ENCODE results near the gene PSMB3.

DNA sequence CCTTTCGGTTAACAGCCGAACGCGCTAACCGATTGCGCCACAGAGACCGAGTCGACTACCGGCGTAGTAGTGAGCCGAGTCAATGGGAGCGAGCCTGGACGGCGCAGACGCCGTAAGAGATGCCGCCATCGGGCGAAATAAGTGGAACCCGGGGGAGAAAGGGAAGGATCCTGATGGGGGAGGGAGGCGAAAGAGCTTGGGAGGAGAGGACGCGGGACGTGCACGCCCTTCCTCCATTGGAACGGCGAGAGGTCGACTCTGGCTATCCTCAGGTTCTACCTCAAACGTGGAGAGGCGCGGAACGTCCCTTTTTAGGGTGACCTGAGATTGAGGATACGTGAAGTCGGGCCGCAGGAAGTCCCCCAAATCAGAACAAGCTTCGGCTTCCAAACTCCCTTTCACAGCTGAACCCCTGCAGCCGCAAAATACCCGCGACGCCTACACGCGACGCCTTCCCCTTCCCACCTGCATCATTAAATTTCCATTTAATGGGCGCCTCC, 683 bp upstream of the PSMB3 start:
- TF ChIP-seq, protein P1, sequence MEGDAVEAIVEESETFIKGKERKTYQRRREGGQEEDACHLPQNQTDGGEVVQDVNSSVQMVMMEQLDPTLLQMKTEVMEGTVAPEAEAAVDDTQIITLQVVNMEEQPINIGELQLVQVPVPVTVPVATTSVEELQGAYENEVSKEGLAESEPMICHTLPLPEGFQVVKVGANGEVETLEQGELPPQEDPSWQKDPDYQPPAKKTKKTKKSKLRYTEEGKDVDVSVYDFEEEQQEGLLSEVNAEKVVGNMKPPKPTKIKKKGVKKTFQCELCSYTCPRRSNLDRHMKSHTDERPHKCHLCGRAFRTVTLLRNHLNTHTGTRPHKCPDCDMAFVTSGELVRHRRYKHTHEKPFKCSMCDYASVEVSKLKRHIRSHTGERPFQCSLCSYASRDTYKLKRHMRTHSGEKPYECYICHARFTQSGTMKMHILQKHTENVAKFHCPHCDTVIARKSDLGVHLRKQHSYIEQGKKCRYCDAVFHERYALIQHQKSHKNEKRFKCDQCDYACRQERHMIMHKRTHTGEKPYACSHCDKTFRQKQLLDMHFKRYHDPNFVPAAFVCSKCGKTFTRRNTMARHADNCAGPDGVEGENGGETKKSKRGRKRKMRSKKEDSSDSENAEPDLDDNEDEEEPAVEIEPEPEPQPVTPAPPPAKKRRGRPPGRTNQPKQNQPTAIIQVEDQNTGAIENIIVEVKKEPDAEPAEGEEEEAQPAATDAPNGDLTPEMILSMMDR (IDR thresholded peaks at IDR 0.05; ENCODE audit: borderline replicate concordance, extremely low read depth, low read length, poor library complexity, severe bottlenecking) = no peak
- no peak for TF ChIP-seq EZH2 (IDR thresholded peaks at IDR 0.05; ENCODE audit: borderline replicate concordance, low read depth, low read length, severe bottlenecking)

Measured in DND-41 (cell line).